Measurements from ENCODE around the gene CKS1B. TPM values are rescaled to one million over a fixed set of nuclear protein-coding genes. Genes with fewer than 3 reads are reported as not detected.

CKS1B gene
- polyA plus RNA-seq, 4 donors: 63.7 to 117 (median 75.6) TPM

GRCh38 chr1:154936555-154937084 is 37.9 kb upstream of the CKS1B start, which contains the start of gene PMVK:
PMVK (minus strand) TSS chr1:154936719; CDS start chr1:154936685, 34 bp downstream.
- WGBS, 3 donors: 0% methylated on average over 45 of the region's 45 CpGs
- Histone ChIP-seq H3K27ac (ENCODE audit: low read depth in 1 of 3, low read length in 2 of 3) (peak within 1 kb of the TSS; percentile 95 to 100 (median 97)), H3K4me3 (ENCODE audit: low read depth in 1 of 3, low read length in 3 of 3) (peak within 1 kb of the TSS; percentile 36 to 72 (median 64)), H3K9me3 (ENCODE audit: control insufficient read depth in 2 of 2, insufficient read depth in 1 of 2, low read depth in 1 of 2, low read length in 1 of 2) (no peaks in the 10 kb centered on the region), H3K4me1 (ENCODE audit: control insufficient read depth in 3 of 3, insufficient read depth in 2 of 3, low read depth in 1 of 3, low read length in 2 of 3) (peaks cover 0 to 39% (median 13%) of the 10 kb centered on the region in 3 donors), H3K36me3 (ENCODE audit: control insufficient read depth in 3 of 3, insufficient read depth in 2 of 3, low read depth in 1 of 3, low read length in 3 of 3) (peaks cover 0 to 2% (median 0%) of the 10 kb centered on the region in 3 donors), H3K27me3 (ENCODE audit: control insufficient read depth in 3 of 3, insufficient read depth in 3 of 3, low read length in 3 of 3) (no peaks in the 10 kb centered on the region)
- FAIRE-seq: no peak
- peak; percentile 98 for DNase-seq

DNA sequence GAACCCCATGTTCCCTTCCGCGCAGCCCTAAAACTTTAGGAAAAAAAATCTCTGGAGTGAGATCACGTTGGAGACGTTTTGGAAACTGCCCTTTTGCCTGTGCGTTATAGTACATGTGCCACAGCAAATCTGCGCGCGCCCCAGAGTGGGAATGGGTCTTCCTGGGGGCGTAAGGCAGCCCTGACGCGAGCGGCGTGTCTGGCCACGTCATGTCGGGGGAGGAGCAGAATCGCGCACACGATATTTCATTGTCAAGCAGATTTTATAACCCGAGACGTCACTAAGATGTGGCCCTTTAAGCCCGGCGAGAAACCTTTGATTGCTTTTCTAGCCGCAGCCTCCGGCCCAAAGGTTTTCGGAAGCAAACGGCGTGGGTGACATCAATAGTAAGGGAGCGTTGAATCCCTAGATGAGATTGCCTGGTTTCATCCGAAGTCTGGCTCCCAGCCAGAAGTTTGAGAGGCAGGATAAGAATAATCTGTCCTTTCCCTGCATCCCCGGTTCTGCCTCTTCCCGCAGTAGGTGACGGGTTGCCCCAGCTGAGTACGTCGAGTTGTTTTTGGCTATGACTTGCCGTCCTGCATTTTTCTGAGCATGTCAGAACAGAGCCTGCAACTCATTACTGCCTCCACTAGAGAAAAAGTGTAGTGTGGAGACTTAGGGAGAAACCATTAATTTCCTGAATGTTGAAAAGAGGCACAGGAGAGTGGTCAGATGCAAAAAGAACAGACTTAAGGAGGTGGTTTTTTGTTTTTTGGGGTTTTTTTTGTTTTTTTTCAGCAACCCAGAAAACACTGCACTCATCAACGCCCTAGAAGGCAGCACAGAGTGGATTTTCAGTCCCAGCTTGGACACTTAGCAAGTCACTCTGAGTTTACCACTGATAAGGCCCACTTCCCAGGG is 37.1 kb upstream of the CKS1B start:
- Histone ChIP-seq H3K4me3 (ENCODE audit: low read depth in 1 of 3, low read length in 3 of 3) (peak overlapping the region; percentile 36 to 72 (median 64)), H3K9me3 (ENCODE audit: control insufficient read depth in 2 of 2, insufficient read depth in 1 of 2, low read depth in 1 of 2, low read length in 1 of 2) (no peaks in the 10 kb centered on the region), H3K36me3 (ENCODE audit: control insufficient read depth in 3 of 3, insufficient read depth in 2 of 3, low read depth in 1 of 3, low read length in 3 of 3) (no peaks in the 10 kb centered on the region), H3K27me3 (ENCODE audit: control insufficient read depth in 3 of 3, insufficient read depth in 3 of 3, low read length in 3 of 3) (no peaks in the 10 kb centered on the region), H3K4me1 (ENCODE audit: control insufficient read depth in 3 of 3, insufficient read depth in 2 of 3, low read depth in 1 of 3, low read length in 2 of 3) (peaks cover 0 to 35% (median 15%) of the 10 kb centered on the region in 3 donors), H3K27ac (ENCODE audit: low read depth in 1 of 3, low read length in 2 of 3) (peak overlapping the region; percentile 95 to 100 (median 97))
- DNase-seq (peak; percentile 94 to 98), FAIRE-seq (no peak)
- 0 to 1% (median 1%) methylated on average over 36 of the region's 36 CpGs for WGBS, 3 donors

DNA sequence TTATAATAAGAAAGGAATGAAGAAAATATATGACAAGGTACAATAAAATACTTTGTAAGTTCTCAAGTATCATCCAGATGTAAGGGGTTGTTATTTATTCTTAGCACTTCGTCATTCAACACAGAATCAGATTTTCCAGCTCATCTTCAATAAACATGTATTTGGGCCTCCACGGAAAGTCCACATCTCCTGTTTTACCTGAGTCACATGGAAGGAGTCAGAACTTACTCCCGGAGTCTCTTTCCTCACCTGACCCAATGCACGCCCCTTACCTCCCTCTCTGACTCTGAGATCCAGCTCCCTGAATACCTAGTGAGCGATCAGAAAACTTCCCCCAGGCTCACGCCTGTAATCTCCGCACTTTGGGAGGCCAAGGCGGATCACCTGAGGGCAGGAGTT is 36.5 kb upstream of the CKS1B start:
- Histone ChIP-seq H3K4me3 (ENCODE audit: low read depth in 1 of 3, low read length in 3 of 3) (no peak overlapping the region), H3K36me3 (ENCODE audit: control insufficient read depth in 3 of 3, insufficient read depth in 2 of 3, low read depth in 1 of 3, low read length in 3 of 3) (peaks cover 0 to 4% (median 0%) of the 10 kb centered on the region in 3 donors), H3K9me3 (ENCODE audit: control insufficient read depth in 2 of 2, insufficient read depth in 1 of 2, low read depth in 1 of 2, low read length in 1 of 2) (no peaks in the 10 kb centered on the region), H3K27ac (ENCODE audit: low read depth in 1 of 3, low read length in 2 of 3) (peak overlapping the region; percentile 95 to 100 (median 97)), H3K27me3 (ENCODE audit: control insufficient read depth in 3 of 3, insufficient read depth in 3 of 3, low read length in 3 of 3) (no peaks in the 10 kb centered on the region), H3K4me1 (ENCODE audit: control insufficient read depth in 3 of 3, insufficient read depth in 2 of 3, low read depth in 1 of 3, low read length in 2 of 3) (peaks cover 0 to 29% (median 15%) of the 10 kb centered on the region in 3 donors)
- WGBS, 3 donors: 77 to 81% (median 78%) methylated on average over 8 of the region's 8 CpGs
- FAIRE-seq (no peak), DNase-seq (no peak)

- Histone ChIP-seq H3K4me1 (ENCODE audit: control insufficient read depth in 3 of 3, insufficient read depth in 2 of 3, low read depth in 1 of 3, low read length in 2 of 3) (peaks cover 0 to 34% (median 18%) of the 10 kb centered on the region in 3 donors), H3K9me3 (ENCODE audit: control insufficient read depth in 2 of 2, insufficient read depth in 1 of 2, low read depth in 1 of 2, low read length in 1 of 2) (no peaks in the 10 kb centered on the region), H3K36me3 (ENCODE audit: control insufficient read depth in 3 of 3, insufficient read depth in 2 of 3, low read depth in 1 of 3, low read length in 3 of 3) (peaks cover 0 to 4% (median 0%) of the 10 kb centered on the region in 3 donors), H3K27me3 (ENCODE audit: control insufficient read depth in 3 of 3, insufficient read depth in 3 of 3, low read length in 3 of 3) (no peaks in the 10 kb centered on the region), H3K4me3 (ENCODE audit: low read depth in 1 of 3, low read length in 3 of 3) (no peak overlapping the region), H3K27ac (ENCODE audit: low read depth in 1 of 3, low read length in 2 of 3) (peak overlapping the region in 2 of 3 donors; percentile 41 to 100)
- DNase-seq (no peak), FAIRE-seq (no peak)
- WGBS, 3 donors: 93 to 97% (median 94%) methylated on average over 7 of the region's 7 CpGs
Measured at GRCh38 chr1:154938604-154939399, 35.7 kb upstream of the CKS1B start.

GRCh38 chr1:154940213-154940560 is 34.3 kb upstream of the CKS1B start:
- H3K27ac ChIP-seq (ENCODE audit: low read depth in 1 of 3, low read length in 2 of 3): peak overlapping the region in 1 of 3 donors; percentile 30
- peaks cover 0 to 8% (median 0%) of the 10 kb centered on the region in 3 donors for H3K36me3 ChIP-seq (ENCODE audit: control insufficient read depth in 3 of 3, insufficient read depth in 2 of 3, low read depth in 1 of 3, low read length in 3 of 3)
- WGBS, 3 donors: 81 to 100% (median 85%) methylated on average over 1 of the region's 1 CpG
- DNase-seq: no peak
- H3K4me1 ChIP-seq (ENCODE audit: control insufficient read depth in 3 of 3, insufficient read depth in 2 of 3, low read depth in 1 of 3, low read length in 2 of 3): peaks cover 4 to 47% (median 20%) of the 10 kb centered on the region in 3 donors
- no peak for FAIRE-seq
- no peak overlapping the region for H3K4me3 ChIP-seq (ENCODE audit: low read depth in 1 of 3, low read length in 3 of 3)
- H3K9me3 ChIP-seq (ENCODE audit: control insufficient read depth in 2 of 2, insufficient read depth in 1 of 2, low read depth in 1 of 2, low read length in 1 of 2): no peaks in the 10 kb centered on the region
- H3K27me3 ChIP-seq (ENCODE audit: control insufficient read depth in 3 of 3, insufficient read depth in 3 of 3, low read length in 3 of 3): no peaks in the 10 kb centered on the region

DNA sequence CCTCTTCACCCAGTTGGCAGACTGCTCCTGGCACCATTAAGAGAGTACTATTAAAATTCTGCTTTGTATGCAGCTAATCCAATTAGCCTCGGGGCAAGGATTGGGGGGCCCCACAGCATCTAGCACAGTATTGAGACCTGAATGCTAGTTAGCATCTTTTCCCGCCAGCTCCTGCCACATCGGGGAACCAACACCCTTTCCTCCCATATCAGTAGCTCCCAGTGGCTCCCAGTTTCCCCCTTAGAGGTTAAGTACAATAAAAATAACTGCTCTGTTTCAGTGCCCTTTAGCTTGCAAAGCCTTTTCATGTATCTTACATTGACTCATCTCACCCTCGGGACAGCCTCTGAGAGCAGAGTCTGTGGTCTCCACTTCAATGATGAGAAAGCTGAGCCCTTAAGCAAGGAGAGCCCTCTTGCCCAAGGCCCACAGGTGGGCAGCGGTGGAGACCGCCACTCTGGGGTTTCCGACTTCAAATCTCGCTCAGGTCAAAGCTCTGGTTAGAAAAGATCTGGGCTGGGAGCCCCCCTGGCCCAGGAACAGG is 33.8 kb upstream of the CKS1B start:
- H3K36me3 ChIP-seq (ENCODE audit: control insufficient read depth in 3 of 3, insufficient read depth in 2 of 3, low read depth in 1 of 3, low read length in 3 of 3): peaks cover 0 to 14% (median 0%) of the 10 kb centered on the region in 3 donors
- no peaks in the 10 kb centered on the region for H3K9me3 ChIP-seq (ENCODE audit: control insufficient read depth in 2 of 2, insufficient read depth in 1 of 2, low read depth in 1 of 2, low read length in 1 of 2)
- peaks cover 4 to 49% (median 20%) of the 10 kb centered on the region in 3 donors for H3K4me1 ChIP-seq (ENCODE audit: control insufficient read depth in 3 of 3, insufficient read depth in 2 of 3, low read depth in 1 of 3, low read length in 2 of 3)
- DNase-seq (no peak), FAIRE-seq (no peak)
- H3K4me3 ChIP-seq (ENCODE audit: low read depth in 1 of 3, low read length in 3 of 3): no peak overlapping the region
- 47 to 63% (median 58%) methylated on average over 8 of the region's 8 CpGs for WGBS, 3 donors
- H3K27me3 ChIP-seq (ENCODE audit: control insufficient read depth in 3 of 3, insufficient read depth in 3 of 3, low read length in 3 of 3): no peaks in the 10 kb centered on the region
- peak overlapping the region in 1 of 3 donors; percentile 30 for H3K27ac ChIP-seq (ENCODE audit: low read depth in 1 of 3, low read length in 2 of 3)

DNA sequence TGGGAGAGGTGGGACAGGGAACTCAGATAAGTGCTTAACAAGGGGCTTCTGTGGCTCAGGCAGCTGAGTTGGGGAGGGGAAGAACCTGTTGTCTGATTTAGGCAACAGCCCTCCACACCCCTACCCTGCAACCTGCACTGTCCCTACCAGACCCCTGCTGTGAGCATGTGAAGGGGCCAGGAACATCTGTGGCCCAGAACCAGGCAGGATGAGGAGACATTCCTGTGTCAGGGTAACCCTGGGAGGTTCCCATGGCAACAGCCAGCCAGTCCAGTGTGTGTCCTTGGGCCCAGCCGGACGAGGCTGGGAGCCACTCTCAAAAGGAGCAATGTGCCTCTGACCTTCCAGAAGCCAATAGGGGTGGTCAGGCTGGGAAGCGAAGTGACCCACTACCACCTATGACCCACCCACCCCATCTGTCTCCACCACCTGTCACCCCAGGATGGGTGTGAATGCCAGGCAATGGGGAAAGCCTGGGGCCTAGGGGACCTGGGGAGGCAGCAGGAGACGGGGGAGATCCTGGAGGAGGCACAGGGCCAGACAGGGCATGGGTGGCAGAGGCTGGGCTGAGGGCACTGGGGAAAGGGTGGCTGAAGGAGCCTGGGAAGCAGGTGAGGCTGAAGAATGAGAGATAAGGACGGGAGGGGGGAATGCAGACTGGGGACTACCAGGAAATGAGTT is 33.0 kb upstream of the CKS1B start:
- Histone ChIP-seq H3K9me3 (ENCODE audit: control insufficient read depth in 2 of 2, insufficient read depth in 1 of 2, low read depth in 1 of 2, low read length in 1 of 2) (no peaks in the 10 kb centered on the region), H3K27me3 (ENCODE audit: control insufficient read depth in 3 of 3, insufficient read depth in 3 of 3, low read length in 3 of 3) (no peaks in the 10 kb centered on the region), H3K4me3 (ENCODE audit: low read depth in 1 of 3, low read length in 3 of 3) (no peak overlapping the region), H3K27ac (ENCODE audit: low read depth in 1 of 3, low read length in 2 of 3) (peak overlapping the region in 2 of 3 donors; percentile 22 to 78), H3K36me3 (ENCODE audit: control insufficient read depth in 3 of 3, insufficient read depth in 2 of 3, low read depth in 1 of 3, low read length in 3 of 3) (peaks cover 0 to 21% (median 6%) of the 10 kb centered on the region in 3 donors), H3K4me1 (ENCODE audit: control insufficient read depth in 3 of 3, insufficient read depth in 2 of 3, low read depth in 1 of 3, low read length in 2 of 3) (peaks cover 4 to 50% (median 20%) of the 10 kb centered on the region in 3 donors)
- DNase-seq: no peak
- FAIRE-seq: no peak
- 37 to 59% (median 42%) methylated on average over 5 of the region's 5 CpGs for WGBS, 3 donors

All from small intestine (tissue), 7 donors.